GM12801 (cell line): ENCODE results near the gene STT3B.

Source experiments
- CTCF ChIP-seq: IDR thresholded peaks from one replicate; pipeline ENCODE4 v1.5.1; 2011; ENCODE audit warnings: control low read depth; ENCODE audit not compliant: insufficient read length; ENCODE audit errors: extremely low read depth

The STT3B gene

GRCh38 chr3:31680072-31680870, 147.5 kb downstream of the STT3B start:
- no peak for TF ChIP-seq CTCF
